Stimulated activated naive CD4-positive, alpha-beta T cell (primary cell): ENCODE results near the gene DOCK3.
"Not testable (repeated sequence)": the region's sequence is repeated elsewhere in the genome, so short reads cannot be mapped to it uniquely, and the experiment has no call there.

Experiments used
- DNase-seq, 6 experiments: peaks; one replicate each; lab custom pipeline; 2025; lab: John Stamatoyannopoulos, UW

Gene DOCK3

GRCh38 chr3:50650018-50650417 lies 24.7 kb upstream of the DOCK3 start:
- DNase-seq: no peak

- DNase-seq: no peak
Measured at GRCh38 chr3:50651445-50651844, 23.3 kb upstream of the DOCK3 start.

GRCh38 chr3:50651920-50652529 lies 22.7 kb upstream of the DOCK3 start:
- DNase-seq: no peak

GRCh38 chr3:50652709-50653108 lies 22.0 kb upstream of the DOCK3 start:
- DNase-seq: peak in 5 of 6 experiments; percentile 8 to 53 (median 37)

DNA sequence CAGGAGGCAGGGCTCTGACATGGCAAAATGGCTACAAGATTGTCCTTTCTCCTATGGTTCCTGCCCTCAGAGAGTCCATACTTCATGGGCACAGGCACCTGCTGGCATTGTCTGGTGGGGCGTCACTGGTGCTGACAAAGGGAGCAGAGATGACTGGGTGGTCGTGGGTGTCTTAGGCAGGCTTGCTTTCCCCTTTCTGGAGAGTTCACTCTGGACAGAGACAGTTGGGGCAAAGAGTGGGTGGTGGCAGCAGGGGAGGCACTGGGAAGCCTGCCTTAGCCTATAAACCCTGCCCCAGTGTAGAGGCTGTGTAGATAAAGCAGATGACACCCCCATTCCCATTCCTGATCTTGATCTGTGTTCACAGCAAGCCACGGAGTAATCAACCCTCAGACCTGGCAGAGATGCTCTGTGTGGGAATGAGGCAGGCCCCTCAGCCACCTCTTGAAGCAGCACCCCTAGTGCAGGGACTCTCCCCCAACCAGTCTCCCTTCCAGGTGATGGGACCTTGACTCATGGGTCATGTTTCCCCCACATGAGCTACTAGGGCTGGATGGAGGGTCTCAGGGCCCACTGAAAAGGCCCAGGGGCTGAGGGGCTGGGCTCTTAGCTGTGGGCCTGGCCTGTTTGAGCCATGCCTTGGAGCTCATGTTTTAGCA lies 20.7 kb upstream of the DOCK3 start:
- no peak for DNase-seq

DNA sequence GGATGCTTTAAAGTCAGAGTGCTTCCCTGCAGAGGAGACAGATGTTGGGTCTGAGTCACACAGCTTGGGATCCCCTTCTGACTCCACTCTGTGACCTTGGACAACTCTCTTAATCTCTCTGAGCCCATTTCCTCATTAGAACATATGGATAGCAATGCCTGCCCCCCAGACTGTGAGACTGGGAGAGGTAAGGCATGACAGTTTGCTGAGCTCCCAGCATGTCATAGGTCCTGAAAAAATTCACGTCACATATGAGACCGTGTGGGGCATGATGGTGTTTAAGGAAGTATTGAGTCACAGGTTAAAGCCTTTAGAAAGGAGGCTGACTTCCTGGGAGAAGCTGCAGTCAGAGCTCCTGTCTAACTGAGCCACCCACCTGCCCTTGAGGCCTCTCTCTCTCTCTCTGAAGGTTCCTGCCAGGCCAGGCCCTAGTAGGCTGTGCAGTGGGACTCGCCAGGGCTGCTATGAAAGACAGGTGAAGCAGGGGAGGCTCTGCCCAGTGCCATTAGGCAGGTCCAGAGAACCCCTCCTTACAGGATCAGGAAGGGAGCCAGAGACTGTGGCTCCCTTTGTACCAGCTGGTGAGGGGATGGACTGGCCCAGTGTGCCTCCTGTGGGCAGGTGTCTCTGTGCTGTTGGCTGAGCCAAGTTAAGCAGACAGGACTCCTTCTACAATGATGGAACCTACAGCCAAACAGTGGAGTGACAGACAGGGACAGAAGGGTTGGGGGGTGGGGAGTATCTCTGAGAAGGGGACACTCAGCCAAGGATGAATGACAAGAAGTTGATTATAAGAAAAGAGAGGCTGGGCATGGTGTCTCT lies 19.5 kb upstream of the DOCK3 start:
- DNase-seq: no peak

DNA sequence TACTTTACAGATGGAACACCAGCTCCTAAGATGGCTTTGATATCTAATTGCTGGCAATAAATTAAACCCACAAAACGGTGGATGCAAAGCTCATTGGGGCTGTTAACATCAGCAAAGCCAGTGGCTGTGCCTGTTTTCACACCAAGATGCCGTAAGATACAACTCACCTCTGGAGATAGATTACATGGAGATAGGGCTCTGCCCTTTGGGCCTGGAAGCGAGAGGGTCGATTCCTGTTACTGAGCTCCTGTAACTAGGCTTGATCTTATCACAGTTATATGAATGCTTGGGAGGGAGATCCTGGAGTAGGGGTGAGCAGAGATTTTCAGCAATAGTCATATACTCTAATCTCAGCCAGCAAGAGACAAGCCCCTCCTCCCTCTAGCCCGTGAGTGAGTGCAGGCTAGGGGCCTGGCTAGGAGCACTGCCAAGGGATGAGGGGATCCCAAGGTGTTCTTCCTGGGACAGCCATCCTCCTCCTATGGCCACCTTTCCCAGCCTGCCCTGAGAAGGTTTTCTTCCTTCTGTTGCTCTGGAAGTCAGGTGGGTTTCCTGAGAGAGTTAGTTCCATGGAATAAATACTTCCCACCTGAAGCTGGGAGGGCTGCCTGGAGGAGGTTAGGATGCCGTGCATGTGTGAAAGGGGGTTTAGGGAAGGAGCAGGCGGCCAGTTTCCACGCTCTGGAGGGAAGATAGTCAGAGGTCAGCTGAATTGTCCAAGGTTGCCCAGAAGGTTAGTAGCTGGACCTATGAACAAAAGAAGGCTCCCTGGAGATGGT lies 18.1 kb upstream of the DOCK3 start:
- no peak for DNase-seq

DNA sequence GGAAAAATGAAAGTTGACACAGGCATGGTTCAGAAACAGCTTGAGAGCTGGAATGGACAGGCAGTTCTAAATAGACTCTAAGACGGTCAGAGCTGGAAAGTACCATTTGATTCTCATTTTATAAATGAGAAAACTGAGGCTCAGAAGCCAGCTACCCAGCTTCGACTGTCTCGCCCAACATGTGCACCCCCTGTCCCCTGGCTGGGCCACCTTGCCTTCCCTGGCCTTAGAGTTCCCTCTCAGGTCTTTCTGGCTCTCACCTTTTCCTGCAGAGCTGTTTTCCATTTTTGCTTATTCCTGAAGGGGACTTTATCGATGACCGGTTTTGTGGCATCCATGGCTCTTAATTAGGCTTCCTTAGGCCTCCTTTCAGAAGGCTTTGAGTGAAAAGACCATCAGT lies 17.3 kb upstream of the DOCK3 start:
- DNase-seq: no peak

GRCh38 chr3:50657816-50658215 lies 16.9 kb upstream of the DOCK3 start:
- no peak for DNase-seq

GRCh38 chr3:50658416-50658815 lies 16.3 kb upstream of the DOCK3 start:
- DNase-seq: no peak

DNA sequence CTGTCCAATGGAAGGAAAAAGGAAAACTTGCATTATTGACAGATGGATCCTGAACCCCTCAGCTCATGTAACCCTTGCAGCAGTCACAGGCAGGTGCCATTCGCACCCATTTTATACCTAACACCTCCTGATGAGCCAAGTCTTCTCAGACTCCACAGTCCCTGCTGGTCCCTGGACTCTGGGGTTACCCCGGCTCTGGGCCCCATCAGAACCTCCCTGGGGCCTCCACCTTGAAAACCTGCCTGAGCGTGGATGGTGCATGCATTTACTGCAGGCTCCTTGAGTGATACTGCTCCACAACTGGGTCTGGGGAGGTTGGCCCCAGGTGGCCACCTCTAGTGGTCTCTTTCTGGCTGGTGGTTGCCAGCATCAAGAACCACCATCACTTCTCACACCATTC lies 15.9 kb upstream of the DOCK3 start:
- no peak for DNase-seq

GRCh38 chr3:50660386-50660785 lies 14.3 kb upstream of the DOCK3 start:
- DNase-seq: no peak

DNA sequence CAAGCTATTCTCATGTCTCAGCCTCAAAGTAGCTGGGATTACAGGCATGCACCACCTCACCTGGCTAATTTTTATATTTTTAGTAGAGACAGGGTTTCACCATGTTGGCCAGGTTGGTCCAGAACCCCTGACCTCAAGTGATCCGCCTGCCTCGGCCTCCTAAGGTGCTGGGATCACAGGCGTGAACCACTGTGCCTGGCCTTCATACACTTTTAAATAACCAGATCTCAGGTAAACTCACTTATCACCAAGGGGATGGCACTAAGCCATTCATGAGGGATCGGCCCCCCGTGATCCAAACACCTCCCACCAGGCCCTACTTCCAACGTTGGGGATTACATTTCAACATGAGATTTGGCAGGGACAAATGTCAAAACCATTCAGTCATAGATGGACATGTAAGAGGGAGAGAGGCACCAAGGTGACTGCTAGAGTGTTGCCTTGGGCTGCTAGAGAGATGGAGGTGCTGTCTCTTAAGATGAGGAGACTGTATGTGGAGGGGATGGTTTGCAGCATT lies 13.3 kb upstream of the DOCK3 start:
- no peak for DNase-seq

DNA sequence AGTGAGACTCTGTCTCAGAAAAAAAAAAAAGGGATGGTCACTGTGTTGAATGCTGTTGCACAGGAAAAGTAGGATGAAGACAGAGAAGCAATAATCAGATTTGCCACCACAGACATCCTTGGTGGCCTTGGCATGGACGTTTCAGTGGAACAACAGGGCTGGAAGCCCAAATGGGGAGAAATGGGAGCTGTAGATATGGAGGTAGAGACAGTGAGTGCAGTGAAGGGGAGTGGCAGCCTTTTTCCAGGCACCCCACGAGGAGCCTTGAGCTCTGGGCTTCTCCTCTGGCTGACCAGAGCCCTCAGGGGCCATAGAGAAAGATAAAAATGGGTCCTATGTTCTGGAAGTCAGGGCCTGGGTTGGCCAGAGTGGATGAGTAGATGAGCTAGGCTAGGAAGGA lies 12.3 kb upstream of the DOCK3 start:
- no peak for DNase-seq

GRCh38 chr3:50665081-50665840 lies 9.5 kb upstream of the DOCK3 start:
- no peak for DNase-seq

DNA sequence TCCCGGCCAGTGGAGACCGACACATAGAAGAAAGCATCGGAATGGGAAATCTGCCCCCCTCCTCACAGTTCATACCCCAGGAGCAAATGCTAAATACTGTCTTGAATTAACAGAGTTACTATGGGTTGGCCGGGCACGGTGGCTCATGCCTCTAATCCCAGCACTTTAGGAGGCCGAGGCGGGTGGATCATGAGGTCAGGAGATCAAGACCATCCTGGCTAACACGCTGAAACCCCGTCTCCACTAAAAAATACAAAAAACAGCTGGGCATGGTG lies 8.9 kb upstream of the DOCK3 start:
- not testable (repeated sequence) for DNase-seq

- DNase-seq: no peak
Measured at GRCh38 chr3:50666837-50667236, 7.9 kb upstream of the DOCK3 start.

DNA sequence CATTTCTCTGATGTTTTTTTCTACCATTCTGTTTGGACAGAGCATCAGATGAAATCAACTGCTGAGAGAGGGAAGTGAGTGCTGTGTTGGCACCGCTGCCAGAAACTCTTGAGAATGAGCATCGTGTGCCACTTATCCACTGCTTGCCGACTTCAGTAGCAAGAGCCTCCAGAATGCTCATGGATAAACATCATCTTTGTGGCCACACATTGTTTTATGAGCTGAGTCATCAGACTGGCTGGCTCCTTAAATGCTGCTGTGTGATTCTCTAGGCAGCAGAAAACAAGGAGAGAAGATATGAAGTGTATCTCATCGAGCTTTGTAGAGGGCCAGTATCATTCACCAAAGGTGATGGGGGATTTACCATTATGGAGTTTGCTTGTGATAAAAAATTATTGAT lies 3.4 kb upstream of the DOCK3 start:
- no peak for DNase-seq

DNA sequence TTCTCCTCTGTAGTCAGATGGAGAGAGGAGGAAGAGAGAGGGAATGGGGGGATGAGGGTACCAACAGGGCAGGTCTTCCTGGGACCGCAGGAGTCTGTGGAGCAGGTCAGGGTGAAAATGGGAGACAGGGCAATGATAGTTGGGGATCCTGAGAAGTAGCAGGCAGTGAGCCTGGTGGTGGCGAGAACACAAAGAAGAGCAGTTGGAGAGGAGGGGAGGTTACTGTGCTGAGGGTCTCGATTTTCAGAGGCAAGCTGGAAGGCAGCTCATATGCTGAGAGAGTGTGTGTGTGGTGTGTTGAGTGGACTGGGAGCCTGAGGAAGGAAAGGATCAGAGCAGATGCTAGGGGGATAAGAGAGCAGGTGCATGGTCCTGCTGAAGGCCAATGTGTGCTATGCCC lies 2.1 kb upstream of the DOCK3 start:
- no peak for DNase-seq

- no peak for DNase-seq
Measured at GRCh38 chr3:50673931-50674330, 796 bp upstream of the DOCK3 start.

DNA sequence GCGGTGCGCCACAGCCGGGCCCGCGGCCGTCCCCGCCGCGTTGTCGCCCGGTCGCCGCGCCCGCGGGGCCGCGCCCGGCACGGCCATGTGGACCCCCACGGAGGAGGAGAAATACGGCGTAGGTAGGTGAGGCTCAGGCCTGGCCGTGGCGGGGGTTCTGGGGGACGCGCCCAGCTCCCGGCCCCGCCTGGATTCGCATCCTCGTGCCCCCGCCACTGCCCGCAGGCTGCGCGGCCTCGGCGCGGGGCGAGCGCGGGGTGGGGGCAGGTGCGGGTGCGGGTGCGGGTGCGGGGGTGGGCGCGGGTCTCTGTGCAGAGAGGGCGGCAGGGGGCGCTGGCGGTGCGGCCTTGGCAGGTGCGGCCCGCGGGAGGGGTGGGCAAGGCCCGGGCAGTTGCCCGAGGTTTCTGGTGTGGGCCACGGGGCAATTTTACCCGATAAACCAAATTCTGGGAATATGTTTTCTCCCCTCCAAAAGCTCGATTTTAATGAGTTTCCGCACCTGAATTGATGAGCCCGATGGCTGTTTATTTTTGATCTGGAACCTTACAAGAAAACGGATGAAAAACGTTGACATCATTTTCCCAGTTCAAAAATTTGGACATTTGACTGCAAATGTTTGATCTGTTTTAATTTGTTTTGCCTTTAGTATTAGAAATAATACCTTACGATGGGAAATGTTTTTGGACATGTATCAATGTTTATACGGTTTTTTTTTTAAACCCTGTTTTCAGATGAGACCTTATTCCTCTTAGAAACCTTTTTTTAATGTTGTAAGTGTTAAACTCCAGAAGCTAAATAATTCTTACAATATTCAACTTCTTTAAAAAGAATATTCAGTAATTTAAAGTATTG lies 678 bp downstream of the DOCK3 start:
- DNase-seq: peak in 5 of 6 experiments; percentile 7 to 41 (median 40)
